LHCN-M2 (cell line): Measurements from ENCODE around the gene UBE2D1. TPM values are rescaled to one million over a fixed set of nuclear protein-coding genes. Genes with fewer than 3 reads are reported as not detected.
"Not testable (repeated sequence)": the region's sequence is repeated elsewhere in the genome, so short reads cannot be mapped to it uniquely, and the experiment has no call there.

Experiments
- DNase-seq: peaks from one replicate; pipeline ENCODE4 v3.0.0-alpha.2; 2012; ENCODE audit warnings: low read depth
- total RNA-seq: library from RNA; depleted of rRNA; stranded (reverse); fragments of >200 nt; gene quantifications from 2 replicates; pipeline ENCODE4 v1.2.3, GENCODE V29; 2014; rRNA removed

Gene UBE2D1
- total RNA-seq, 1 experiment from 2014 or later = 18.5 TPM

DNA sequence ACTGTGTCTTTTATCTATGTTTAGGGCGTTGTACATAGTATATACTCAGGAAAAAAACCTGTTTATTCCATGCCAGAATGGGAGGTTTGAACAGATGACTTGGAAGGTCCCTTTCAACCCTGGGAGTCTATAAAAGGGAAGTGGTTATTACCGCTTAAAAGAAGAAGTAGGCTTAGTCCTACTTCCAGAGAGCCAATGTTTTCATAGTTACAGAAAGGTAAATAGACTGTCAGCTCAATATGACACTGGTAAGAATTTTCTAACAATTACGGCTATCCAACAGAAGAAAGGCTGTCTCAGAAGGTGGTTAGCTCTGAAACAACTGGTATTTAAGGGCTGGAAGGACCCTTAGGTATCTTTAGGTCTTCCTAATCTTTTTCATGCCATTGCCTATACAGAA lies 49.3 kb downstream of the UBE2D1 start:
- DNase-seq = no peak

- no peak for DNase-seq
Measured at GRCh38 chr10:58384544-58384998, 49.8 kb downstream of the UBE2D1 start.

GRCh38 chr10:58384999-58385783 lies 50.4 kb downstream of the UBE2D1 start, which contains the start of gene TFAM:
TFAM (plus strand) TSS chr10:58385410; CDS start chr10:58385548, 138 bp downstream.
- peak; percentile 90 for DNase-seq

DNA sequence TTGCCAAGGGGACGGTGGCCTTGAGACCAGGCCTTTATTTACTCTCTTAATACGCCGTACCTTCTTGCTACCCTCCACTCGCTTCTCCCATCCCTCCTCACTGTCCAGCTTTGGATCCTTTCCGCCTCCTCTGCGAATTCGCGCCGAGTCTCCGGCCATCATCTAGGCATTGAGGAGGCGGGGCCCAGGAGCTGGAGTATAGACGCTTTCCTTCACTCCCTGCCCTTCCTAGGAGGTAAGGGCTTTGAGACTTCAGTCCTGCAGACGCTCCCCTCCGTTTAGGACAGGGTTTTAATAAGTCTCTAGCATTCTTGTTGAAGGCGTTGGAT lies 50.9 kb downstream of the UBE2D1 start:
- DNase-seq = peak; percentile 29

DNA sequence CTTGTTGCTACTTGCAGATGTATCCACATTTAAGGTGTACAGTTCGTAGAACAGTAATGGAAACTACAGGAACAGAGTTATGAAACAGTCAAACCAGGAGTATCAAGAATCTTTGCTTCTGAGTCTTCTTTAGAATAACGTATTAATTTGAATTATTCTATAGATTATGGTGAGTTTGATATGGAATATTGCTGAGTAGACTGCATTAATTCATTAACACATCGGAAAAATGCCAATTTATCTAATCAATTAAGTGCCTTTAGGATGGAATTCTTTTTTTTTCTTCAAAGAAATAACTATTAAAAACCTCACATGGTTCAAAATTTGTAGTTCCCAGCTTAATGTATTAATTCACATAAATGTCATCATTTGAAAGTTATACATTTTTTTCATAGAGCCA lies 54.2 kb downstream of the UBE2D1 start:
- DNase-seq = no peak

GRCh38 chr10:58393317-58393716 lies 58.5 kb downstream of the UBE2D1 start:
- DNase-seq = no peak

DNA sequence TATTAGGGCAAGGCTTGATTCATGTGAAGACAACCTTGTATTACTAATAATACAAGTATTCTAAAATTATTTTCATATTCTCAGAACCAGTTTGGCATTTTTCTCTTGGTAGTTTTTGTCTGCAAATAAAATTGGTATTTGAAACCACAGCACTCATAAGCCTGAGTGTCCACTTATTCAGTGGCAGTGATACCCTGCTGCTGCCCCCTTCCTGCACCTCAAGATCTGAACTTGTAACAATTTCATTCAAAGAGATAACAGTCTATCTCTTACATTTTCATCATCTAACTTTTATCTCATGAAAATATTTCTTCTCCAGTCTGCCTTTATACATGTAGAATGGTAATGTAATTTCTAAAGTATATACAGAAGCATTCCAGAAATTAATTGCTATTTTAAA lies 59.7 kb downstream of the UBE2D1 start:
- no peak for DNase-seq

DNA sequence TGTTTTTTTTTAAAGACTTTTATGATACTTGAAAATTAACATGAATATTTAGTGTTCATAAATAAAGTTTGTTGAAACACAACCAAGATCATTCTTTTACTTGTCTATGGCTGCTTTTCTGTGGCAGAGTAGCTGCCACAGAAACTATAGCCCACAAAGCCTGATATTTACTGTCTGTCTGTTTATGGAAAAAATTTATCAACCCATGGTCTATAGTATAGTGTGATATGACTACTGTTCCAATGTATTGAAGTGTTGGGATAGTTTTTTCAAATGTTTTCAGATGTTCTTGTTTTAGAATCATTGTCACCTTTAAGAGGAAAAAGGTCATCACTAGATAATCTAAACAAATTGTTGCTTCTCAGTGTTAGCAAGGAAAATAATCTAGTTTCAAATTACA lies 61.3 kb downstream of the UBE2D1 start:
- no peak for DNase-seq

DNA sequence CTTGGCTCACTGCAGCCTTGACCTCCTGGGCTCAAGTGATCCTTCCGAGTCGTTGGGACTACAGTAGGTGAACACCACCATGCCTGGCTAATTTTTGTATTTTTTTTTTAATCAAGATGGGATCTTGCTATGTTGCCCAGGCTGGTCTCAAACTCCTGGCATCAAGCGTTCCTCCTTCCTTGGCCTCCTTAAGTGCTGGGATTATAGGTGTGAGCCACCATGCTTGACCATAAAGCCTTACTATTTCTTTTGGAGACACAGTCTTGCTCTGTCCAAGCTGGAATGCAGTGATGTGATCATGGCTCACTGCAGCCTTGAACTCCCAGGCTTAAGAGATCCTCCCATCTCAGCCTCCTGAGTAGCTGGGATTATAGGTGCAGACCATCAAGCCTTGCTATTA lies 63.0 kb downstream of the UBE2D1 start:
- DNase-seq = no peak

GRCh38 chr10:58399410-58399809 lies 64.6 kb downstream of the UBE2D1 start:
- DNase-seq = peak; percentile 73

GRCh38 chr10:58400609-58401008 lies 65.8 kb downstream of the UBE2D1 start:
- DNase-seq = peak; percentile 74

GRCh38 chr10:58404001-58404400 lies 69.2 kb downstream of the UBE2D1 start:
- peak; percentile 60 for DNase-seq

- no peak for DNase-seq
Measured at GRCh38 chr10:58409956-58410610, 75.3 kb downstream of the UBE2D1 start.

- DNase-seq = peak; percentile 90
Measured at GRCh38 chr10:58412502-58412961, 77.7 kb downstream of the UBE2D1 start.

DNA sequence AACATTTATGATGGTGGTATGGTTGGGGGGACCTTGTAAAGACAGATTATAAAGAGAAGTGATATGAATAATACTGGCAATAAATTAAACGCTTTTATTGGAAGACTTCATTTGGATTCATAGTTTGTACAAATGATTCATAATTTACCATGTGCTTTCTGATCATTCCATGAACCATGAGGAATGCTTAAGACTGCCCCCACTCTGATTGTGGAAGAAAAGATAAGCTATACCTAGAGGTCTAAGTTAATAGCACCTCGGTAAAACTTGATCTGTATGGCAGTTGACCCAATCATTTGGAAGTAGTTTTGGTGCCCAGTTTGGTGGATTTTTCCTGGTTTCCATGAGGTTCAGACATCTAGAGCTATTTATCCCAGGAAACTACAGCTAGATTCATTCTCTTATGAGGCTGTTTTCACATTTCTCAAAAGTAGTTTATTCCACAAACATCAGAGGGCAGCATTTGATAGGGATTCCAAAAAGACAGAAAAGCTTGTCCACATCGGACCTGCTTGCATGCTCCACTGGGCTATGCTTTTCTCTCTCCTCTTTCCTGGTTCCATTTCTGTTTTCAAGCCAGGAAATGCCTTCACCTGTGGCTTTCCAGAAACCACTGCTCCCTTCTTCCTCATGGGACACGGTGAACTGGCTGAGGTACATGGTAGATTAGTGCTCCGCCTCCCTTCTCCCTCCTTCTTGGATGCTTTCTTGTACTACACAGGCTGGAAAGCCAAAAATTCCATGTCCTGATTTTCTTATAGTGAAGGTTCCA lies 79.7 kb downstream of the UBE2D1 start:
- peak; percentile 81 for DNase-seq

GRCh38 chr10:58415757-58416156 lies 81.0 kb downstream of the UBE2D1 start:
- no peak for DNase-seq

GRCh38 chr10:58417902-58418301 lies 83.1 kb downstream of the UBE2D1 start:
- not testable (repeated sequence) for DNase-seq

Other genes with a start within 250 kb of the UBE2D1 start
- 6.8 and 7.6 TPM in 2 replicates for gene IPMK, start 67.1 kb upstream of the UBE2D1 start, total RNA-seq
- gene CISD1, start 65.8 kb upstream of the UBE2D1 start, total RNA-seq = 17.8 and 21.6 TPM in 2 replicates
- gene TFAM, start 50.4 kb downstream of the UBE2D1 start, total RNA-seq = 29.9 and 44.9 TPM in 2 replicates
- 17.3 and 20.7 TPM in 2 replicates for gene BICC1, start 177.9 kb downstream of the UBE2D1 start, total RNA-seq